ENCODE results near the gene MOB3B. TPM values are rescaled to one million over a fixed set of nuclear protein-coding genes. Genes with fewer than 3 reads are reported as not detected.

Gene MOB3B
- total RNA-seq, 1 donor from 2014 or later = 11.0 TPM

DNA sequence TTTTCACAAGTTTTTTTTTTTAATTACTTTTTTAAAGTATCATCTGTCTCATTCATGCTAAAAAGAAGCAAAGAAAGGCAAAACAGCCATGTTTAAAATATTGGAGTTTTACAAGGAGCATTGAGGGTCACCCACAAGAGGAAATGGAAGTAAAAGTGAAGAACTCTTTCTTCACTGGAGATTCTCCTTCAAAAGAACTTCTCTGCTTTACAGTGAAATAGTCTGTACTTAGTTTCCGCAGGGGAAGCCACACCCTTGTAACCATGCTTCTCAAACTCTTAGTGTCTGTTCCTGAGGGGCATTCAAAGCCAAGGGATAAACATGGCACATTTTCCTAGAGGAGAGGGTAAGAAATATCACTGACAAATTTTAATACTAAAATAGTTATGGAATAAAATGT, 35.1 kb upstream of the MOB3B start:
- H3K27ac ChIP-seq = no peak overlapping the region

DNA sequence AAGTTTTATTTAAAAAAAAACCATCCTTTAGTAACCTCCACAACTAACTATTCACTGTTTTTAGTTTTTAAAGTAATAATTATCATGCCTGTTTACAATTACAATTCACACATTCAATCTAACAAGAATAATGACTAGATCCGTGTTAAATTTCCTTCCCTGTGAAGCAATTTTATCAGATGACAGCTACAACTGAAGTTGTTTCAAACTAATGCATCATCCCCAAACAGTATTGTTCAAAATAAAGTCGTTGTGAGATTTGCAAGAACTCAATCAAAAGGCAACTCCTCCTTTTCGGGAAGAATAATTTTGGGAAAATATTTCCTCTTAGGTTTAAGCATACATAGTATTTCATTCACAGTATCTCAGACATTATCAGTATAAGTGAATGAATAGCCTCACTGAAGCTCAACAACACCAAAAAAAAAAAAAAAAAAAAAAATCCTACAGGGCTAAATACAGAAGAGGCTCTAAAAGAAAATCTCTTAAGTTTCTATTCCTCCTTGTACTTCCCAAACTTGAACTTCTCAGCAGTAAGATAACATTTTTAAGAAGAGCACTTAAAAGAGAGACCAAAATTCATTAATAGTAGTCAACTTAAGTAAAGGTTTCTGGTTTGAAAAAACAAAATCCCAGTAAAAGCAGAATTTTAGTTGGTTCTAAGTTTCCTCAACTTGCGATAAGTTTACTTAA, 34.3 kb upstream of the MOB3B start:
- intact Hi-C loops (cut with DNase I) = no loop called here
- H3K9me3 ChIP-seq = no peaks in the 10 kb centered on the region
- TF ChIP-seq, protein P1, sequence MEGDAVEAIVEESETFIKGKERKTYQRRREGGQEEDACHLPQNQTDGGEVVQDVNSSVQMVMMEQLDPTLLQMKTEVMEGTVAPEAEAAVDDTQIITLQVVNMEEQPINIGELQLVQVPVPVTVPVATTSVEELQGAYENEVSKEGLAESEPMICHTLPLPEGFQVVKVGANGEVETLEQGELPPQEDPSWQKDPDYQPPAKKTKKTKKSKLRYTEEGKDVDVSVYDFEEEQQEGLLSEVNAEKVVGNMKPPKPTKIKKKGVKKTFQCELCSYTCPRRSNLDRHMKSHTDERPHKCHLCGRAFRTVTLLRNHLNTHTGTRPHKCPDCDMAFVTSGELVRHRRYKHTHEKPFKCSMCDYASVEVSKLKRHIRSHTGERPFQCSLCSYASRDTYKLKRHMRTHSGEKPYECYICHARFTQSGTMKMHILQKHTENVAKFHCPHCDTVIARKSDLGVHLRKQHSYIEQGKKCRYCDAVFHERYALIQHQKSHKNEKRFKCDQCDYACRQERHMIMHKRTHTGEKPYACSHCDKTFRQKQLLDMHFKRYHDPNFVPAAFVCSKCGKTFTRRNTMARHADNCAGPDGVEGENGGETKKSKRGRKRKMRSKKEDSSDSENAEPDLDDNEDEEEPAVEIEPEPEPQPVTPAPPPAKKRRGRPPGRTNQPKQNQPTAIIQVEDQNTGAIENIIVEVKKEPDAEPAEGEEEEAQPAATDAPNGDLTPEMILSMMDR (IDR thresholded peaks at IDR 0.05) = no peak
- TF ChIP-seq POLR2AphosphoS5 (IDR thresholded peaks at IDR 0.05; ENCODE audit: insufficient read depth in 1 of 2, low read depth in 1 of 2) (no peak), POLR2A (IDR thresholded peaks at IDR 0.05) (no peak)

More for the DNA sequence above, 35.1 kb upstream of the MOB3B start:
- TF ChIP-seq, protein P1 (IDR thresholded peaks at IDR 0.05) = no peak
- TF ChIP-seq POLR2A (IDR thresholded peaks at IDR 0.05) (no peak), POLR2AphosphoS5 (IDR thresholded peaks at IDR 0.05; ENCODE audit: insufficient read depth in 1 of 2, low read depth in 1 of 2) (no peak)
- H3K4me3 ChIP-seq = no peak overlapping the region
- H3K27me3 ChIP-seq = no peaks in the 10 kb centered on the region
- peaks cover 0 to 31% of the 10 kb centered on the region in 2 donors for H3K36me3 ChIP-seq
- no peak for DNase-seq (ENCODE audit: extremely low spot score in 2 of 2)
- H3K4me1 ChIP-seq = no peaks in the 10 kb centered on the region
- H3K9me3 ChIP-seq = no peaks in the 10 kb centered on the region
- intact Hi-C loops (cut with DNase I) = no loop called here

DNA sequence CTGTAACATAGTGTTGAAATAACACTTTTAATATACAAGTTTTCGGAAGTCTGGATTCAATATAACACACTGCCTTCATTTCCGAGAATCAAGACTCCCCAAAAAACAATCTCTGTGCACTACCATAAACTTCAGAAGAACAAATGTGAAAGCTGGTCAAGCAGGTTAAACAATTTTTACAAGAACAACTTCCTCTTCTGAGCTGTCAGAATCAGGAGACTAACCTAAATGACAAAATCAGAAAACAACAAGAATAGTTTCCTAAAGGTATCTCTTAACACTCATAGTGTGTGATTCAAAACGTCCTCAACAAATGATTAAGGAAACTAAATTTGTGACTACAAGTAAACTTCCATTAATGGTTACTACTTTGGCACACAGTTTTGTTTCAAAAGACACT, 32.1 kb upstream of the MOB3B start:
- Histone ChIP-seq H3K9me3 (no peaks in the 10 kb centered on the region), H3K36me3 (peaks cover 0 to 39% of the 10 kb centered on the region in 2 donors), H3K27ac (no peak overlapping the region), H3K4me1 (no peaks in the 10 kb centered on the region), H3K27me3 (no peaks in the 10 kb centered on the region), H3K4me3 (no peak overlapping the region)
- intact Hi-C loops (cut with DNase I) = no loop called here
- TF ChIP-seq POLR2AphosphoS5 (IDR thresholded peaks at IDR 0.05; ENCODE audit: insufficient read depth in 1 of 2, low read depth in 1 of 2) (peak in 1 of 2 donors; percentile 84), POLR2A (IDR thresholded peaks at IDR 0.05) (no peak)
- DNase-seq (ENCODE audit: extremely low spot score in 2 of 2) = no peak

More for the DNA sequence above, 34.3 kb upstream of the MOB3B start:
- H3K36me3 ChIP-seq = peaks cover 0 to 34% of the 10 kb centered on the region in 2 donors
- H3K4me3 ChIP-seq = no peak overlapping the region
- DNase-seq (ENCODE audit: extremely low spot score in 2 of 2) = no peak
- no peaks in the 10 kb centered on the region for H3K4me1 ChIP-seq
- no peaks in the 10 kb centered on the region for H3K27me3 ChIP-seq
- H3K27ac ChIP-seq = no peak overlapping the region

DNA sequence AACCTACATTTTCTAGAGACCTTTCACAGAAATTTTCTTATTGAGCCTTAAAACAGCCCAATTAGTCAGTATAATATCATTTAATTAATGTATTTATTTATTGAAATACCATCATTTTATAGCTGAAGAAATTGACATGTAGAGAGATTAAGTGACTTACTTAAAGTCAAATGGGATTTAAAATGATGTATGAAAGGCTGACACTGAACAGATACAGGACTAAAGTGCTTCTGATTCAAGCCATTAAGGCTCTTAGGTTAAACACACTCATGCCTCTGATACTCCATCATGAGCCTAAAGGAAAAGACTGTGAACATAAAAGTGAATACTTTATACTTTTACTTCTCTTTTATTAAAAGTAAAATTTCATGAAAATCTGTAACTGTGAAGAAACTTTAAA, 30.8 kb upstream of the MOB3B start:
- H3K4me1 ChIP-seq = no peaks in the 10 kb centered on the region
- no peaks in the 10 kb centered on the region for H3K27me3 ChIP-seq
- no peak overlapping the region for H3K4me3 ChIP-seq
- intact Hi-C loops (cut with DNase I) = no loop called here
- H3K9me3 ChIP-seq = no peaks in the 10 kb centered on the region
- peaks cover 0 to 42% of the 10 kb centered on the region in 2 donors for H3K36me3 ChIP-seq
- no peak for DNase-seq (ENCODE audit: extremely low spot score in 2 of 2)
- TF ChIP-seq POLR2A (IDR thresholded peaks at IDR 0.05) (no peak), POLR2AphosphoS5 (IDR thresholded peaks at IDR 0.05; ENCODE audit: insufficient read depth in 1 of 2, low read depth in 1 of 2) (no peak)
- TF ChIP-seq, protein P1 (IDR thresholded peaks at IDR 0.05) = no peak
- H3K27ac ChIP-seq = no peak overlapping the region

DNA sequence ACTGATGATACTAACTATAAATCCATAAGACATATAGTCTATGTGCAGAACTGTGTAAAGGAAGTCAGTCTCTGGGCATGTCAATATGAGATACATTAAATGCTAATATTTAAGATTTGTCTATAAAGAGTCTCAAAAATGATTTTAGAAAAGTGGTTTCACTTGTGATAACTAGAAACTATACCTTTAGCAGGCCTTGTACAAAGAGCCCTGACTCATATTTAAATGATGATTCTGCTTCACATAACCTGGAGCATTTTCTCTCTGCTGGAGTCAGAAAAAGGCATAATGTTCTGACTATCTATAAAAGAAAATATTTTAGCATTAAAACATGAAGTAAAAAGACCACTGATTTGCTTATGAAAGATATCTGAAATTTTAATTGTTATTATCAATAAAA, 28.7 kb upstream of the MOB3B start:
- intact Hi-C loops (cut with DNase I) = no loop called here
- H3K4me1 ChIP-seq = no peaks in the 10 kb centered on the region
- TF ChIP-seq, protein P1 (IDR thresholded peaks at IDR 0.05) = no peak
- TF ChIP-seq POLR2AphosphoS5 (IDR thresholded peaks at IDR 0.05; ENCODE audit: insufficient read depth in 1 of 2, low read depth in 1 of 2) (no peak), POLR2A (IDR thresholded peaks at IDR 0.05) (no peak)
- no peaks in the 10 kb centered on the region for H3K27me3 ChIP-seq
- no peak for DNase-seq (ENCODE audit: extremely low spot score in 2 of 2)
- no peak overlapping the region for H3K27ac ChIP-seq
- H3K4me3 ChIP-seq = no peak overlapping the region
- no peaks in the 10 kb centered on the region for H3K9me3 ChIP-seq
- peaks cover 0 to 55% of the 10 kb centered on the region in 2 donors for H3K36me3 ChIP-seq

All from vagina (tissue), 2 donors.